GM19240 (cell line): ENCODE results near the gene MBNL1.
"Not testable (repeated sequence)": the region's sequence is repeated elsewhere in the genome, so short reads cannot be mapped to it uniquely, and the experiment has no call there.

Experiments used
- DNase-seq: peaks from one replicate; pipeline ENCODE4 v3.0.0; 2011; ENCODE audit warnings: low spot score; ENCODE audit not compliant: insufficient read length

Gene MBNL1

DNA sequence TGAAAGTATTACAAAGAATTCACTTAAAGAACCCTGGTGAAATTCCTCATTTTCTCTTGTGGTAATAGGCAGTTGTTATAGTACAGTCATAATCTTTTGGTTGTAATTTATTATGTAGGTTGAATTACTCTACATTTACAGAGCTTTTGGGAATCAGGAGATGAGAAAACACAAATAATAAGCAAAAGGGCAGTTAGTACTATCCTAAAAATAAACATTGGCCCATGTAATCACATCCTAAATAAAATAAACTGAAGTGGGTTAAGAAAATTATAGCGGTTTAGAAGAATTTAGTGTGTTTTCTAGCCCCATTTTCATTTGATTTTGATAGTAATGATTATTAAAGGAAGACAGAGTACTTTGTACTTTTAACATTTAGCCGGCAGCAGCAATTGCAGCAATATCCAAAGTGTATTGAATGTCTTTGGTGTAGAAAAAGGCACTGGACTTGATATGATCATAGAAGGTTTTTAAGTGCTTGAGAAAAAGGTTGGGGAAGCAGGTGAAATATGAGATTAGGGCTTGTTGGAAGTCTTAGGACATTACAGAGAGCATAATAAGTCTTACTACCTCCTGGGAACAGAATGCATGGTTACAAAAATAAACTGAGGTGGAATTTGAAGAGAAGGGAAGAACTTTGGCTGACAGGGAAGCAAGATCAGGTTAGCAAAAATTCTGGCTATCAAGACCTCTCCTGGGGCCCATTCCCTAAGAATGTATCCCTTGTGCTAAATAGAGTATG, 79.9 kb downstream of the MBNL1 start:
- DNase-seq: no peak

DNA sequence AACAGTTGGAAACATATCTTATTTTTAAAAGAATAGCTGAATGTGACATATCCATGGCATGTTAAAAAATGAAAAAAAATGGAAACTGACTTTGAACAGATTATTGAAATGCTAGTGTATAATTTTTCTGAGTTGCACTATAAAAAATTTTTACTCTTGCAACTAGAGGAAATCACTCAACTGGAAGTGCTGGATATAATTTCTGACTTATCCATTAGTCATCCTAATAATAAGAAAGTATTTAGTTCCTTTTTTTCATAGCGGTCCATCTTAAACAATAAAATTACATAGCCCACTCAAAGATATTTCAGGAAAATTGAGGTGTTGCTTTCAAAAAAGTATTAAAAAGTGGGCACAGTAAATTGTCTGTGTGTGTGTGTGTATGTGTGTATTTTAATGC, 80.7 kb downstream of the MBNL1 start:
- no peak for DNase-seq

DNA sequence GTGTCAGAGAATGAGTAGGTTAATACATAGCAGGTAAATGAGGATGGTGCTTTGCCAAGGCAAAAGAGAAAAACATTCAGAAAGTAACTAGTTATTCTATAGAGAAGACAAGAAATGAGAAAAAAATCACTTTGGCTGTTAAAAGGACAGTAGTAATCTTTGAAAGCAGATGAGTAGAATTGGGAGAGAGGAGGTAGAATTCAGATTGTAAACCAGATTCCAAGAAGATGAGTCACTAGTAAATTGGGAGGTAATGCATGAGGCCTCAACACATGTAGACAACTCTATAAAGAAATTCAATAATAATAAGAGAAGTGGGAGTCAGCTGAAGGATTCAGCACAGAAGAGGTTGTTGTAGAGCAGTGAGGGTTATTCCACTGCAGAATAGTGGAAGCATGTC, 81.4 kb downstream of the MBNL1 start:
- no peak for DNase-seq

DNA sequence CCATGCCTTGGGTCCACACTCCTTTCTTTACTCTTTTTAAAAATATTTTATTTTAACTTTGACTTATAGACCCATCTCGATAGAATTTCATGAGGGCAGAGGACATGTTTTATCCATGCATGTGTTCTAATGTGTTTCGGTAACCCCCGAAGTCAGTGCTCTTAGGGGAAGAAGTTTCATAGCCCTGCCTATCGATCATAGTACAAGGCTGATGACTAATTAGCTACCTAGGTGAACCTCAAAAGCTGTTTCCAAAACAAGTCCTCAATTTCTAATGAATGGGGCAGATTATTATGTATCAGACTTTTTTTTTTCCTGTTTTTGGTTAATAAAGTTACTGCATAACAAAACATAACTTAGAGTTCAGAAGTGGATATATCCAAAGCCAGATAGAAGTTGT, 82.0 kb downstream of the MBNL1 start:
- DNase-seq: no peak

DNA sequence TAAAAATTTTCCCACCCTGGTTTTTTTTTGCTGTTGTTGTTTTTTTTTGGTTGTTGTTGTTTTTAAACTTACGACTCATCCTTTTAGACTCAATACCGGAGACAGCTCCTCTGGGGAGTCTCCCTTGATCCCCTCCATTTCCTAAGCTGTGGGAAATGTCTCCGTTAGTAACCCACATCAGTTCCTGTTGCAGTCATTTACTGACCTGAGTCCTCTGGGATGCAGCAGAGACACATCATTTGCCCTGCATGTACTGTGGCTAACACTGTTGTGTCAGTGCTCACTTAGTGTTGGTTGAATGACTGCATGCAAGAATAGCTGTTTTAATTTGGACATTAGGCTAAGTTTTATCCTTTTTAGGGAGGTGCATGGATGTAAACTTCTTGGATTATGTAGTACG, 83.8 kb downstream of the MBNL1 start:
- no peak for DNase-seq

DNA sequence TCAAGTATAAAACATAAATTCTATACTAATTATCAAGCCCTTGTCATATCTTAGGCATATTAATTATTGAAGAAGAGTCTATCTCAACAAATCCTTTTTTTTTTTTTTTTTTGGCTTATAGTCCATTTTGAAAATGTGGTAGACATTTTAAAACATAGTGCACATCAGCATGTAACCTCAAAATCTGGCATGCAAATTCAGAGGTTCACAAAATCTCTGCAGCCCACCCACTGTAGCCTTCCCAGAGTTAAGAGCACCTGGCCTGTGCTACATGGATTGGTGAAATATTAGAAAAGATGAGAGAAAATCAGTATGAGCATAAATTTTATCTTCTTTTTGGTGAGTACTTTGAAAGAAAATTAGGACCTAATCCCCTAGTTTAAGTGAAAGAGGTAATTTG, 84.8 kb downstream of the MBNL1 start:
- DNase-seq: no peak

DNA sequence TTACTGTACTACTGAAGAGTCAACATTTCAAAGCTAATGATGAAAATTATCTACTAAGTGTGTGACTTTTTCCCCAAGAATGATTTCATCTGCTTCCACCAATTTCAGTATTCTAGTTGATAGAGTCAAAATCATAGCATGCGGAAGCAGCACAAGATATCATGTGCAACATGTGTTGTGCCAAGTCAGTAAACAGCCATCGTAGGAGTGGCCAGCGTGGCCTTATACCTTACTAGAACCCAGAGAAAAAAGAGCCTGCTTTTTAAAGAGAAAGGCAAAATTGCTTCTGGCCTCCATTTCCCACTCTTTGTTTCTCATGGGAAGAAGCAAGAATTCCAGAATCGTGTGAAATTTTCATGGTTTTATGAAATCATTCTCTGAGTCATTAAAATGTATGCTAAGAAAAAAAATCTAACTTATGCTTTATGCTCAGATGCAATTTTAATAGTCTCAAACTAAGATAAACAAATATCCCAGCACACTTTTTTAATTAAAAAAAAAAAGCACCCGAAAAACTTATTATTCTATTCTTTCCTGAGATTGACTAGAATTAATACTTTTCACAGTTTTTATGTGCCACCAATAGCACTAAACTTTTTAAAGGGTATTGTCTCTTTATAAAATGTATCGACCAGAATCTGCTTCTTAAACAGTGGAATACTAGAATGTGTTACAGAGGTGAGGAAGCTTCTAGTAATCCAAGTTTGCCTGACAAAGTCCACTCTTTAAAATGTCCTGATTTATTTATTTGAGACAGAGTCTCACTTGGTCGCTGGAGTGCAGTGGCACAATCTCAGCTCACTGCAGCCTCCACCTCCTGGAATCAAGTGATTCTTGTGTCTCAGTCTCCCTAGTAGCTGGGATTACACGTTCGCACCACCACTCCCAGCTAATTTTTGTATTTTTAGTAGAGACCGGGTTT, 87.3 kb downstream of the MBNL1 start:
- no peak for DNase-seq

DNA sequence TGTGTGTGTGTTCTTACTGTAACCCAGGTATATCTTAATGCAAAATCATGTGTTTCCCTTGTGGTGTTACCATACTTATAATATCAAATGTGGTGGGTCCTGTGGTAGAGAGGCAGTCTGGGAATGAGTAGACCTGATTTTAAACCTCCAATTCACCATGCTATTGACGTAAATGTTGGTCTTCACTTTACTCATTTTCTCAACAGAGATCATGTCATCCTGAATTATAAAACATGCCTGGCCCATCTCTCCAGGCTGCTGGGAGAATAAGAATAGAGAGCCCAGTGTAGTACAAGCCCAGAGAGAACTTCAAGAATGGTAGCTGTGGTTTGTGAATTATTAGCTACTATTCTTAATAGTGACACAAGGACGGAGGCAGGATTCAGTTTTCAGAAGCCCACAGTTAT, 88.1 kb downstream of the MBNL1 start:
- DNase-seq: no peak

DNA sequence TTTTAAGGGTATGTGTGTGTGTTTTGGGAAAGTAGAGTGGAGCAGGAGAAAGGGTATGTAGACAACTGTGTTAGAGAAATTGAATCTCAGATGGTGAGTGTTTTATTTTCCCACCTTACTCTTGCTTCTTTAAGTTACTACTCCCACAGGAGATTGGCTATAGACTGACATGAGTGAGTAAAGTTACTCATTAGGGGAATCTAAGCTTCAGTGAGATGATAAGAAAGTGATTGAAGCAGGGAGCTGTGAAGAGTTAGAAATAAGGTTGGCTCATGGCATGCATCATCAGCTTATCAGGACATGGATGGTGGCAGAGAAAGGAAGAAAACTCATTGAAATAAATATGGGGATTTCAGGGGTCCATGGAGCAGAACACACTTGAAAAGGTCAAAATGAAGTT, 88.9 kb downstream of the MBNL1 start:
- DNase-seq: no peak

DNA sequence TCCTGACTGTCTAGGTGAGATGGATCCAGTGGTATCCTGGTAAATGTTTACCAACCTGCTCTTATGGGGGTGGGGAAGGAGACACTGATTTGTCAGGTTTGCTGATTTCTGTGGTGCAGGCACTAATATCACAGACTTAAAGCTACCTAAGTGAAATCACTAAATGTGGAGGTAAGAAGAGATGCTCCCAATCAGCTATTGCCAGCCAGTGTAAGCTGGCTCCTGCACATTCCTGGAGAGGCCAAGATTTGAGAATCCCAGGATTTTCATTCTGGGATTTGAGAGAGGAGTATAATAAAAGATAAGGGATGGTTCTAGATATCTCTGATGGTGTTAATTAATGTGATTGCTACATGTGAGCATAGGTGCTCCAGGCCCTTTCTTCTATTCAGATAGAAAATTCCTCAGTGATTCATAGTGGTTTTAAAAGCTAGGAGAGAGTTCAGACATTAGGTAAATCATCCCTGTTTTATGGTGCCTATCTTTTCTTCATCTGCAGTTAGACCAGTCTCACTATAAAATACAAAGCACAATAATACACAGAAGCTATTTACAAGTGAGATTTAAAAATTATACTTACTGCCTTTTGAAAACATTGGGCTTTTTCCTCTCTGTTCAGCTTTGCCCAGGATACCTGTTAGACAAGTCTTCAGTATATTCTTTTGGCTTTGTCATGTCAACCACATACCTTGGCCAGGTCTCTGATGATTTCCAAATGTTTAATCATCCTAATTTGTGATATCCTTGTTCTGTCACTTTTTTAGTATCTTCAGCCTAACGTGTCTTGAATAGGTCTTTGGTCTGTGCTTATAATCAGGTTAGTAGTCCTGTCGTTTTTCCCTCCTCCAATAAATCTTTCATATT, 90.9 kb downstream of the MBNL1 start:
- DNase-seq: no peak

DNA sequence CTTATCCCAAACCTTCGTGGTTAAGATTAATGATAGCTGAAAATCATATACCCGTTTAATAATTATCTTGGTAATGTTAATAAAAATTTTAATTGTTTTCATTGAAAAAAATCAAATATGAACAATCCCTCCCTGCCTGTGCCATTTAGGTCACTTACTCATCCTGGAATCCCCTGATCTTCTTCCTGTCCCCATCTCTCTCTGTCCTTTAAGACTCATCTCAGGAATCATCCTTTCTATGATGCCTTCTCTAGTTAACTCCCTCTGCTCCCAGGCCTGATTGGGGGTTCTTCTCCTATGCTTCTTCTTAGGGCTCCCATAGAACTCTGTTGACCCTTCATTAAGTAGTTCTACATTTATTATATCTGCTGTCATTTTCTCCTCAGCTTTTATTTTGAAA, 91.6 kb downstream of the MBNL1 start:
- DNase-seq: no peak

DNA sequence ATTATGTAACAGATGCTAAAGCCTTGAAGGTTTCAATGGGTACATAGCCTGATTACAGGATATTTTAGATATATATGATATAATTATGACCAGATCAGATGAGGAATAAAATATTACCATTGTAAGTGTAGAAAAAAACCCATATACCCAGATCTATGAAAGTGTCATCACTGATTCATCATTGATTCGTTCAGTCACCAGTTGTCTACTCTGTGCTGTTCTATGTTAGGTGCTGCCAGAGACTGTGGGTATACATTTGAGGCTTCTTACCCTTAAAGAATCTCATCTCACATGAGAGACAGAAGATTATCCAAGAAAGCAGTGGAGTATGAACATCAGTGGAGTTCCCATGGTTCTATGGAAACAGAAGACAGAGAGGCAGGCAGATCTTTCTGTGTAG, 92.2 kb downstream of the MBNL1 start:
- DNase-seq: no peak

DNA sequence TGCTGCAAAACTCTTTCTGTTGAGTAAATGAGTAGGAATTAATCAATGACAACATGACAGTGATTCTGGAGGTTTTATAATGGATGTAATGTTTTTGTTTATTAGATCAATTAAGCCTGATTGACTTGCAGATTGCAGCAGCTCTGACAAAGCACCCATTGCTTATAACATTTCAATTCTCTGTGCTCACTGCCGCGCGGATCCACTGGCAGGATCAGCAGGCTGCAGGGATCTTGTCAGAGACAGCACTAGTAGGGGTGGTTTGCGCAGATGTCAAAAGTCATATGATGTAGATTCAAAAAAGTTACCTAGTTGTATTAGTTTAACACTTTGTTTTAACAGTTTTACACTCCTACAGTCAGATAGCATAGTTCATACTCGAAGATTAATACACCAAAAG, 93.4 kb downstream of the MBNL1 start:
- no peak for DNase-seq

DNA sequence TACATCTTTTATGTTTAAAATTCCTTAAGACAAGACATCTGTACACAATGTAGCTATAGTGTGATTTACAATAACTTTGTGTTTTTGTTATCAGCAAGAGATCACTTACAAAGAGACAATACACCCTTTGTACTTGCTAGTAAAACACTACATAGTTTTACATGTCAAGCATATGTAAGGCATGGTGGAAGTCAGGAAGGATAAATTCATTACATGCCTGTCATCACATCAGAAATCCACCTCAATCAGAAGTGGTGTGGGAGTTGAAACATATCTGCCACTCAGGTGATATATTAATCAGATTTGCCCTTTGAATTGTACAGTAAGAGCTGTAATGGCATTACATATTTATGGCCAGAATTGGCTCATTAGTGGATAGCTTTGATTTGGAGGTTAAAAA, 95.5 kb downstream of the MBNL1 start:
- no peak for DNase-seq

DNA sequence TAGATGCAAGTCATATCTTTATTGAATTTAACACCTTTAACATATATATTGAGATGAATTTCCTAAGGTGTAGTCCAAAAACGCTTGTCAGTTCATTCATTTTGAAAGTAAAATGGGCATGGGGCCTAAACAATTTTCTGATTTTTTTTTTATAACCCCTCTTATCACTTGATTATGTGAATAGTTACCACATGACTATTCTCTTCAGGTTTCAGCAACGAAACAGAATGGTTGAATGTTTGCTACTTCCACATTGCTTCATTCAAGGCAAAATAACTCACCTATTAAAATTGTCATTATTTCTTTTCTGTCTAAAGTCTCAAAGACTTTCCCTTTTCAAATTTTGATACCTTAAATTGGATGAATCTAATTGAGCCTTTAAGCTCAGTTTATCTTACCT, 96.4 kb downstream of the MBNL1 start:
- no peak for DNase-seq

DNA sequence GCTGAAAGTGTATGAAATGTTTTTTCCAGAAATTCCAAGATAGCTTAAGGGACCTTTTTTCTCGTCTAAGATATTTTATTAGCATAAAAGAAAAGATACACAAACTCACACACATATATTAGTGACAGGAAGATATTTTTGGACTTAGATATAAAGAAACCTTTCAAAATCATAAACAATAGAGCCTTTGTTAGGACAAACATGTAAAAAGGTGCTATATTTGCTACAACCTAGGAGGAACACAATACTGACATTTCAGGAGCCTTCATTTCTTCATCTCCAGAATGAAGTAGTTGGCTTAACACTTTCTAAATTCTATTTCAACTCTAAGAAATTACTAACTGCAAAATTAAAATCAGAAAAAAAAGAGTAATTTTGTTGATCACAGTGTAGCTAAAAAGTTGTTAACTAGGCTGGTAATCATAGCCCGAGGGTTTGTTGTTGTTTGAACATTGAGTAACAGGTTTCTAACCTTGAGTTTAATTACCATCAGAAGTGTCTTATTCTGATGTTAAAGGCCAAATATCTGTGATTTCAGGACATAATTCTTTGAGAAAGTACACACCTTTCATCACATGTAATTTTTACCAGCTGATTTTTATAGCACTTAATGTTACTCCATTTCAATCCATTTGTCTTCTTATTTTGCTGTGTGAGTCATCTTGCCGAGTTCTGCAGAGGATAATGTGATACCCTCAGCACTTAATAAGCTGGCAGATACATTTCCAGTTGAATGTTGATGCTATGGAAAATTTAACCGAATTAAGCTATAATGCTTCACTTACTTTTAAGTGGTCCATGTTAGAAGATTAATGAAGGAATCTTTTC, 97.3 kb downstream of the MBNL1 start:
- no peak for DNase-seq

DNA sequence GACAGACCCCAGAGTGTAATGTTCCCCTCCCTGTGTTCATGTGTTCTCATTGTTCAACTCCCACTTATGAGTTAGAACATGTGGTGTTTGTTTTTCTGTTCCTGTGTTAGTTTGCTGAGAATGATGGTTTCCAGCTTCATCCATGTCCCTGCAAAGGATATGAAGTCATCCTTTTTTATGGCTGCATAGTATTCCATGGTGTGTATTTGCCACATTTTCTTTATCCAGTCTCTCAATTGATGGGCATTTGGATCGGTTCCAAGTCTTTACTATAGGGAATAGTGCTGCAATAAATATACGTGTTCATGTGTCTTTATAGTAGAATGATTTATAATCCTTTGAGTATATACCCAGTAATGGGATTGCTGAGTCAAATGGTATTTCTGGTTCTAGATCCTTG, 98.5 kb downstream of the MBNL1 start:
- DNase-seq: not testable (repeated sequence)

DNA sequence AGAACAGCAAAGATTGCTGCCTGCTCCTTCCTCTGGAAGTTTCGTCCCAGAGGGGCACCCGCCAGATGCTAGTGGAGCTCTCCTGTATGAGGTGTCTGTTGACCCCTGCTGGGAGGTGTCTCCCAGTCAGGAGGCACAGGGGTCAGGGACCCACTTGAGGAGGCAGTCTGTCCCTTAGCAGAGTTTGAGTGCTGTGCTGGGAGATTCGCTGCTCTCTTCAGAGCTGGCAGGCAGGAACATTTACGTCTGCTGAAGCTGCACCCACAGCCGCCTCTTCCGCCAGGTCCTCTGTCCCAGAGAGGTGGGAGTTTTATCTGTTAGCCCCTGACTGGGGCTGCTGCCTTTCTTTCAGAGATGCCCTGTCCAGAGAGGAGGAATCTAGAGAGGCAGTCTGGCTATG, 103.9 kb downstream of the MBNL1 start:
- DNase-seq: not testable (repeated sequence)

DNA sequence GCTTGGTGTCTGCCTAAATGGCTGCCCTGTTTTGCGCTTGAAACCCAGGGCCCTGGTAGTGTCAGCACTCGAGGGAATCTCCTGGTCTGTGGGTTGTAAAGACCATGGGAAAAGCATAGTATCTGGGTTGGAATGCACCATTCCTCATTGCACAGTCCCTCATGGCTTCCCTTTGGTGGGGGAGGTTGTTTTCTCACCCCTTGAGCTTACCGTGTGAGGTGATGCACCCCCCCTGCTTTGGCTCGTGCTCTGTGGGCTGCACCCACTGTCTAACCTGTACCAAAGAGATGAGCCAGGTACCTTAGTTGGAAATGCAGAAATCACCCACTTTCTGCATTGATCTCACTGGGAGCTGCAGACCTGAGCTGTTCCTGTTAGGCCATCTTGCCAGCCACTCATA, 104.7 kb downstream of the MBNL1 start:
- DNase-seq: no peak

DNA sequence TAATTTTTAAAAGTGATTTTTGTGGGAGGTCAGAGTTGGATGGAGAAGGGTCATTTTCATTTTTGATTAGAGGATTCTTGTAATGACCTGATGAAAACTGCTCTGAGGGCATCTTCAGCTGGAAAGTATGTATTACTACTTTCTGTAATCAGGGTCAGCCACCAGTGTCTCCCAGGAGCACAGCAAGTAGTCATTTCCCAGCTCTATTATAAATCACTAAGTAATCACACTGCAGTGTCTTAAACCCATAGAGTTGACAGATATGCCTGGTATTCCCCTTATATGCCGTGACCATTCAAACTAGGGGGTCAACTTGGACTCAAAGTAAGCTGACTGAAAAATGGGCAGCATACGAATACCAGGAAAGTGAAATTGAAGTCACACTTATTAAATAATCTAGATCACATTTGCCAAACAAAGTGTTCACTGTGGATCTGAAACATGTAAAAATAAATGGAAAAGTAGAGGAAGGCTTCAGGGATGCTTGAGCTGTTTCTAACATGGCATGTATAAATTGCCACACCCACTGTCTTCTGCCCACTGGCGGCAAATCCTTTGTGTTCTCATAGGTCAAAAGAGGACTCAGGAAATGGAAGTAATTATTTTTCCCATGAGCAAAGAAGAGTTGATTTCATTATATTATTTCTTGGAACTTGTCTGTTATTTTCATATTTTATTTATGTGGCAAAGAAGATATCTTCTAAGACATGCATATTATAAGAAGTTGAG, 105.7 kb downstream of the MBNL1 start:
- DNase-seq: no peak
